ENCODE data around the gene TOP1. TPM values are rescaled to one million over a fixed set of nuclear protein-coding genes. Genes with fewer than 3 reads are reported as not detected.

The TOP1 gene
- total RNA-seq, 1 experiment from 2014 or later, result 81.8 TPM

DNA sequence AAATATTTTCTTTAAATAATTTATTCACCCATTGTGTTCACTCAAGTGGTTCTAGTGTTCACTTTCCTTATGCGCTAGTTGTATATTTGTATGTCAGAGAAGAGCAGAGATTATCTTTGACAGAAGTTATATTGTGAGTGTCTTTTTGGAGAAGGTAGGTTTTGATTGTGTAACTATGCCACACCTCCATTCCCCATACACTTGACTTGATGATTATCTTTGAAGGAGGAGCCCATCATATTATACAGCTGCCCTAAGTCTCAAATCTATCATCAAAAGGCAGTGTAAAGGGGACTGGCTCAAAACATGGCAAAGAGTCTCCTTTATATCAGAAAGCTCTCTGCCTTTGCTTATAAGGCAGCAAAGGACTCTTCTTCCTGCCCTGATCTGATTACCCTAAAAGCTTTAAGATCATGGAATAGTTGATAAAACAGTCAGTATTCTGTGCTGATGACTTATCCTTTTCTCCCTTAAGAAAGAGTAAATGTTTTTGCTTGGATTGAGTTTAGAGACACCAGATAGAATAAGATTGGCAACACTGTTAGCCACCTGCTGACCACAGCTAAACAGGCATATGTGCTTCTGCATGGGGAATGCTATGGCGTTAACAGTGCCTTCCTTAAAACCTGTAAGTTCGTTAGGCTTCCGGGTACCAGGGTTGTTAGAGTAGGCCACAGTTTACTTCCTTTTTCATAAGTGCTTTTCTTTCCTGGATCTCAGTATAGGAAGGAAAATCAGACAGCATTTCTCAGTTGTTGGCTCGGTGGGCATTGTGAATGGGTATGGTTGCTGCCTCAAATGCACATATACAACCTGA lies 22.6 kb downstream of the TOP1 start:
- Mint-ChIP-seq H3K27ac (no peak overlapping the region), H3K4me1 (peaks cover 97% of the 10 kb centered on the region), H3K27me3 (ENCODE audit: low read depth) (no peaks in the 10 kb centered on the region), H3K36me3 (no peaks in the 10 kb centered on the region), H3K9me3 (no peaks in the 10 kb centered on the region), H3K4me3 (no peak overlapping the region)
- POLR2A ChIA-PET, result interaction anchor here (0.6 kb wide), 1 partner anchor 165 kb away, joined by 3 read pairs; no protein-coding TSS in a partner anchor
- no peak for DNase-seq (ENCODE audit: low spot score)
- CTCF ChIA-PET, result interaction anchor here (1.1 to 8.5 kb wide), 3 partner anchors 43 to 63 kb away, joined by 3 to 46 read pairs (median 3); no protein-coding TSS in a partner anchor
- ATAC-seq, result no peak
- TF ChIP-seq, protein P1, sequence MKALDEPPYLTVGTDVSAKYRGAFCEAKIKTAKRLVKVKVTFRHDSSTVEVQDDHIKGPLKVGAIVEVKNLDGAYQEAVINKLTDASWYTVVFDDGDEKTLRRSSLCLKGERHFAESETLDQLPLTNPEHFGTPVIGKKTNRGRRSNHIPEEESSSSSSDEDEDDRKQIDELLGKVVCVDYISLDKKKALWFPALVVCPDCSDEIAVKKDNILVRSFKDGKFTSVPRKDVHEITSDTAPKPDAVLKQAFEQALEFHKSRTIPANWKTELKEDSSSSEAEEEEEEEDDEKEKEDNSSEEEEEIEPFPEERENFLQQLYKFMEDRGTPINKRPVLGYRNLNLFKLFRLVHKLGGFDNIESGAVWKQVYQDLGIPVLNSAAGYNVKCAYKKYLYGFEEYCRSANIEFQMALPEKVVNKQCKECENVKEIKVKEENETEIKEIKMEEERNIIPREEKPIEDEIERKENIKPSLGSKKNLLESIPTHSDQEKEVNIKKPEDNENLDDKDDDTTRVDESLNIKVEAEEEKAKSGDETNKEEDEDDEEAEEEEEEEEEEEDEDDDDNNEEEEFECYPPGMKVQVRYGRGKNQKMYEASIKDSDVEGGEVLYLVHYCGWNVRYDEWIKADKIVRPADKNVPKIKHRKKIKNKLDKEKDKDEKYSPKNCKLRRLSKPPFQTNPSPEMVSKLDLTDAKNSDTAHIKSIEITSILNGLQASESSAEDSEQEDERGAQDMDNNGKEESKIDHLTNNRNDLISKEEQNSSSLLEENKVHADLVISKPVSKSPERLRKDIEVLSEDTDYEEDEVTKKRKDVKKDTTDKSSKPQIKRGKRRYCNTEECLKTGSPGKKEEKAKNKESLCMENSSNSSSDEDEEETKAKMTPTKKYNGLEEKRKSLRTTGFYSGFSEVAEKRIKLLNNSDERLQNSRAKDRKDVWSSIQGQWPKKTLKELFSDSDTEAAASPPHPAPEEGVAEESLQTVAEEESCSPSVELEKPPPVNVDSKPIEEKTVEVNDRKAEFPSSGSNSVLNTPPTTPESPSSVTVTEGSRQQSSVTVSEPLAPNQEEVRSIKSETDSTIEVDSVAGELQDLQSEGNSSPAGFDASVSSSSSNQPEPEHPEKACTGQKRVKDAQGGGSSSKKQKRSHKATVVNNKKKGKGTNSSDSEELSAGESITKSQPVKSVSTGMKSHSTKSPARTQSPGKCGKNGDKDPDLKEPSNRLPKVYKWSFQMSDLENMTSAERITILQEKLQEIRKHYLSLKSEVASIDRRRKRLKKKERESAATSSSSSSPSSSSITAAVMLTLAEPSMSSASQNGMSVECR (CRISPR knock-in tag; IDR thresholded peaks at IDR 0.05; ENCODE audit: borderline replicate concordance), result no peak
- TF ChIP-seq, protein P2, sequence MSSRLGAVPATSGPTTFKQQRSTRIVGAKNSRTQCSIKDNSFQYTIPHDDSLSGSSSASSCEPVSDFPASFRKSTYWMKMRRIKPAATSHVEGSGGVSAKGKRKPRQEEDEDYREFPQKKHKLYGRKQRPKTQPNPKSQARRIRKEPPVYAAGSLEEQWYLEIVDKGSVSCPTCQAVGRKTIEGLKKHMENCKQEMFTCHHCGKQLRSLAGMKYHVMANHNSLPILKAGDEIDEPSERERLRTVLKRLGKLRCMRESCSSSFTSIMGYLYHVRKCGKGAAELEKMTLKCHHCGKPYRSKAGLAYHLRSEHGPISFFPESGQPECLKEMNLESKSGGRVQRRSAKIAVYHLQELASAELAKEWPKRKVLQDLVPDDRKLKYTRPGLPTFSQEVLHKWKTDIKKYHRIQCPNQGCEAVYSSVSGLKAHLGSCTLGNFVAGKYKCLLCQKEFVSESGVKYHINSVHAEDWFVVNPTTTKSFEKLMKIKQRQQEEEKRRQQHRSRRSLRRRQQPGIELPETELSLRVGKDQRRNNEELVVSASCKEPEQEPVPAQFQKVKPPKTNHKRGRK (CRISPR knock-in tag; IDR thresholded peaks at IDR 0.05; ENCODE audit: borderline replicate concordance), result no peak
- TF ChIP-seq RORB (CRISPR knock-in tag; IDR thresholded peaks at IDR 0.05) (no peak), CBFB (CRISPR knock-in tag; IDR thresholded peaks at IDR 0.05; ENCODE audit: low read depth) (no peak), EMX1 (CRISPR knock-in tag; IDR thresholded peaks at IDR 0.05) (no peak), OVOL2 (CRISPR knock-in tag; IDR thresholded peaks at IDR 0.05; ENCODE audit: borderline replicate concordance) (no peak), SMAD4 (CRISPR knock-in tag; IDR thresholded peaks at IDR 0.05) (no peak), ELF4 (CRISPR knock-in tag; IDR thresholded peaks at IDR 0.05; ENCODE audit: low read depth) (no peak)
- TF ChIP-seq, protein P3, sequence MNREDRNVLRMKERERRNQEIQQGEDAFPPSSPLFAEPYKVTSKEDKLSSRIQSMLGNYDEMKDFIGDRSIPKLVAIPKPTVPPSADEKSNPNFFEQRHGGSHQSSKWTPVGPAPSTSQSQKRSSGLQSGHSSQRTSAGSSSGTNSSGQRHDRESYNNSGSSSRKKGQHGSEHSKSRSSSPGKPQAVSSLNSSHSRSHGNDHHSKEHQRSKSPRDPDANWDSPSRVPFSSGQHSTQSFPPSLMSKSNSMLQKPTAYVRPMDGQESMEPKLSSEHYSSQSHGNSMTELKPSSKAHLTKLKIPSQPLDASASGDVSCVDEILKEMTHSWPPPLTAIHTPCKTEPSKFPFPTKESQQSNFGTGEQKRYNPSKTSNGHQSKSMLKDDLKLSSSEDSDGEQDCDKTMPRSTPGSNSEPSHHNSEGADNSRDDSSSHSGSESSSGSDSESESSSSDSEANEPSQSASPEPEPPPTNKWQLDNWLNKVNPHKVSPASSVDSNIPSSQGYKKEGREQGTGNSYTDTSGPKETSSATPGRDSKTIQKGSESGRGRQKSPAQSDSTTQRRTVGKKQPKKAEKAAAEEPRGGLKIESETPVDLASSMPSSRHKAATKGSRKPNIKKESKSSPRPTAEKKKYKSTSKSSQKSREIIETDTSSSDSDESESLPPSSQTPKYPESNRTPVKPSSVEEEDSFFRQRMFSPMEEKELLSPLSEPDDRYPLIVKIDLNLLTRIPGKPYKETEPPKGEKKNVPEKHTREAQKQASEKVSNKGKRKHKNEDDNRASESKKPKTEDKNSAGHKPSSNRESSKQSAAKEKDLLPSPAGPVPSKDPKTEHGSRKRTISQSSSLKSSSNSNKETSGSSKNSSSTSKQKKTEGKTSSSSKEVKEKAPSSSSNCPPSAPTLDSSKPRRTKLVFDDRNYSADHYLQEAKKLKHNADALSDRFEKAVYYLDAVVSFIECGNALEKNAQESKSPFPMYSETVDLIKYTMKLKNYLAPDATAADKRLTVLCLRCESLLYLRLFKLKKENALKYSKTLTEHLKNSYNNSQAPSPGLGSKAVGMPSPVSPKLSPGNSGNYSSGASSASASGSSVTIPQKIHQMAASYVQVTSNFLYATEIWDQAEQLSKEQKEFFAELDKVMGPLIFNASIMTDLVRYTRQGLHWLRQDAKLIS (CRISPR knock-in tag; IDR thresholded peaks at IDR 0.05; ENCODE audit: borderline replicate concordance), result no peak
- TF ChIP-seq, protein P4, sequence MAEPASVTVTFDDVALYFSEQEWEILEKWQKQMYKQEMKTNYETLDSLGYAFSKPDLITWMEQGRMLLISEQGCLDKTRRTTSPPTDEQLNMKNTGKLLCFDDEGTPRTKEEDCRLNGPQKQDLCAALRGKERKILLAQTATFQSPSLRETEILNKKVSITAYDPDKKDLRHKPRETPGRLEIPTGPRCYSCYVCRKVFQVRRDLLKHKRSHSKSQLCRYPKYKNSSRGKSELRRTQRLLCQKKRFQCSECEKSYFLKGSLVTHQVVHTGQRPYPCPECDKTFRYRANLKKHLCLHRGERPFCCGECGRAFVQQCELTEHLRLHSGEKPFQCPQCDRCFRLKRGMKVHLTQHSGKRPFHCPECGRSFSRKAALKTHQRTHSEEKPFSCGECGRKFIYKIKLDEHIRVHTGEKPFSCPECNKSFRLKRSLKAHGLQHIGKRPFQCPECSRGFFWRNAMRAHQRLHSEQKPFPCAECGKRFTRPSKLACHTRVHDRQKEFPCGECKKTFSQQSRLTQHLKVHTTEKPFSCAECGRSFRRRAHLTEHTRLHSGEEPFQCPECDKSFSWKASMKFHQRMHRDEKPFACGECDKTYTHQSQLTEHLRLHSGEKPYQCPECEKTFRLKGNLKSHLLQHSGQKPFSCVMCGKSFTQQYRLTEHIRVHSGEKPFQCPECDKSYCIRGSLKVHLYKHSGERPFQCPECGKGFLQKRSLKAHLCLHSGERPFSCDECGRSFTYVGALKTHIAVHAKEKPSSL (CRISPR knock-in tag; conservative IDR thresholded peaks at IDR 0.05), result no peak

Data from WTC11 (cell line).